RCC 7860 (cell line): ENCODE measurements around the gene EXOSC2.
A peak's percentile ranks its signal among the peaks of the same experiment; 100 is the strongest.

Experiments used
- DNase-seq: peaks from one replicate; pipeline ENCODE4 v3.0.0-alpha.2; 2015; ENCODE audit warnings: low spot score
- FAIRE-seq: peaks from 2 replicates; lab custom pipeline; 2012; peaks lifted over from hg19 to GRCh38; lab: Jason Lieb, UNC

The EXOSC2 gene, protein sequence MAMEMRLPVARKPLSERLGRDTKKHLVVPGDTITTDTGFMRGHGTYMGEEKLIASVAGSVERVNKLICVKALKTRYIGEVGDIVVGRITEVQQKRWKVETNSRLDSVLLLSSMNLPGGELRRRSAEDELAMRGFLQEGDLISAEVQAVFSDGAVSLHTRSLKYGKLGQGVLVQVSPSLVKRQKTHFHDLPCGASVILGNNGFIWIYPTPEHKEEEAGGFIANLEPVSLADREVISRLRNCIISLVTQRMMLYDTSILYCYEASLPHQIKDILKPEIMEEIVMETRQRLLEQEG

DNA sequence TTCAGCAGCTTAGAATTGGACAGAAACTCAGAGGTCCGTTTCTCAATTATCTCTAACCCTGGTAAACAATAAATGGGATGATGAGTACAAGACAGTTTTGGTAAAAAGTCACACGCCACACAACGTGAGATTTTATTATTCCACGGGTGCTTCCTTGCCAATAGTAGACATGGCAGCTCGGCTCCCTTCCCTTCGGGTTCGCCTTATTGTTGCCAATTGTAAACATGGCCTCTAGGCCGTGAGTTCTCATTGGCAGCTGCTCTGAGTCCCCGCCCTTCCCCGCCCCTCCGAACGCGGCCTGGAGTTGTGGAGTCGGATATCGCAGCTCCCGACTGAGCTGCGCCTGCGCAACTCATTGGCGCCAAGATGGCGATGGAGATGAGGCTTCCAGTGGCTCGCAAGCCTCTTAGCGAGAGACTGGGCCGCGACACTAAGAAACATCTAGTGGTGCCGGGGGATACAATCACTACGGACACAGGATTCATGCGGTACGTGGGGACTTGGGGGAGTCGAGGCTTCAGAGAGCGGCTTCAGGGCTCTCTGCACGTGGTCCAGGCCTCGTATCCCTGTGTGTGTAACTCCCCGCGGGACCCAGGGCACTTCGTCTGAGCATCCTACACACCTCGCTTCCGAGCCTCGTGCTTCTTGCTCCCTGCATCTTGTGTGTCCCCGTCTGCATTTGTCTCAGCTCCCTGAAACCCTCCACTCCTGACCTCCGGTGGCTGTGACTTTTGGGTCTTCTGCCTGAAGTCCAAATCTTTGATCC is at the start of gene EXOSC2:
Gene EXOSC2, plus strand, starts transcription at position 355 of the 766 bp plus-strand sequence. Its CDS starts 12 bp downstream, at position 367.
- peak; percentile 47 for FAIRE-seq

GRCh38 chr9:130651221-130651620 is 42.4 kb upstream of the EXOSC2 start:
- FAIRE-seq = no peak

More for the DNA sequence above, at the start of gene EXOSC2:
- DNase-seq = peak; percentile 93

GRCh38 chr9:130651752-130652151 is 41.8 kb upstream of the EXOSC2 start:
- FAIRE-seq = no peak

More at GRCh38 chr9:130651221-130651620, 42.4 kb upstream of the EXOSC2 start:
- DNase-seq = no peak

GRCh38 chr9:130654879-130655278 is 38.7 kb upstream of the EXOSC2 start:
- no peak for DNase-seq

More at GRCh38 chr9:130651752-130652151, 41.8 kb upstream of the EXOSC2 start:
- DNase-seq = no peak

DNA sequence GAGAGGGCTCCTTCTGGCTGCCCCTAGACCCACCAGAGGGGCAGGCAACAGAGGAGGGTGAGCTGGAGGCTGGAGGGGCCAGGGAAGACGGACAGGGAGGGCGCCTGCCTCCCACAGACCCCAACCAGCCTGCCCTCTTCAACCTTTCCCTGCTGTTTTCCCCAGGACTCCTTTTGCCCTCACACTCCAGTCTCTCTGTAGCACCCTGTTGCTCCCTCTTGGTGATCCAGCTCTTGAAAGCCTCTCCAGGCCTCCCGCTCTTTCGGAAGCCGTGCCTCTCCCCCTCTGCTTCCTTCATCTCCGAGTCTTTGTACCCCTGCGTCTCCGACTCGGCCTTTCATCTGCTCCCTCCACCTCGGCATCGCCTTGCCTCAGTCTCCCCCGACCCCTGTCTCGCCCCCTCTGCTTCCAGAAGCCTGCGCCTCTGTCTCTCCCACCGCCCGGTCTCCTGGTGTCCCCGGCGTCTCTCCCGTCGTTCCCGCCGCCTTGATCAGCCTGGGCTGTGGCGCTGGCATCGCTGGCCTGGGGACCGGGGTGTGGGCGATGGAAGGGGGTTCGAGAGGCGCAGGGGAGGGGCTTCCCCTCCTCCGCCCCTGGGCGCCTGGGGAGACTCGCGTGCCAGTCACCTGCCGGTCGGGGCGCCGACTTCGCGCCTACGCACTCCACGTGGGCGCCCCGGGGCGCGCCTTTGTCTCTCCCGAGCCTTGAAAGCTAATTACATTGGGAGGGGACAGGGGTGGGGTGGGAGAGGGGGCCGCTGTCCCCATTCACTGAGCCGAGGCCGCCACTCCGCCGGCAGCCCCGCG is 34.5 kb upstream of the EXOSC2 start:
- no peak for FAIRE-seq
- DNase-seq = no peak

More at GRCh38 chr9:130654879-130655278, 38.7 kb upstream of the EXOSC2 start:
- FAIRE-seq = no peak

DNA sequence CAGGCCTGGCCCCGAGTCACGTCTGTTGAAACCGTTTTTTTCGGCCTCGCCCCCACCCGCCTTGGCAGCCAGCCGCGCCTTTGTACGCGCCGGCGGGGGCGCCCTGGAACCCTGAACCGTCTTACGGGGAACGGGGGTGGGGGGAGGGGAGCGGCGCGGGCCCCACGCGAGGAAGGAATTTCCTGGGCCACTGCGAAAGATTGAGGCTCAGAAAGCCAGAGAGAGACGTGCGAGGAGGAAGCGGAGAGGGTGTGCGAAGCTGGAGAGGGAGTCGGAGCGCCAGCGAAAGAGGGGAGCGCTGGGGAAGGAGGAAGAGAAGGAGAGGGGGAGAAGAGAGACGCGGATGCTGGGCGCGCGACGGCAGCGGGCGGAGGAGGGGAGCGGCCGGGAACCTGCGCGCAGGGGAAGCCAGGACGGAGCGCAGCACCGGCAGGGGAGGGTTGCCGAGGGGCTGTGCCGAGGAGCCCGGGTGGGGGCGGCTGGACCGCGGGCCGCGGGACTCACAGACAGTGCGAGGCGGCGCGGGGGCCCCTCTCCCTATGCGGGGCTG is 33.8 kb upstream of the EXOSC2 start:
- DNase-seq (no peak), FAIRE-seq (no peak)

GRCh38 chr9:130660326-130660682 is 33.3 kb upstream of the EXOSC2 start:
- DNase-seq (no peak), FAIRE-seq (no peak)

- FAIRE-seq (no peak), DNase-seq (no peak)
These were observed 32.7 kb upstream of the EXOSC2 start for GRCh38 chr9:130660683-130661450.

- FAIRE-seq = no peak
- DNase-seq = no peak
These were observed 32.0 kb upstream of the EXOSC2 start for GRCh38 chr9:130661451-130662098.

DNA sequence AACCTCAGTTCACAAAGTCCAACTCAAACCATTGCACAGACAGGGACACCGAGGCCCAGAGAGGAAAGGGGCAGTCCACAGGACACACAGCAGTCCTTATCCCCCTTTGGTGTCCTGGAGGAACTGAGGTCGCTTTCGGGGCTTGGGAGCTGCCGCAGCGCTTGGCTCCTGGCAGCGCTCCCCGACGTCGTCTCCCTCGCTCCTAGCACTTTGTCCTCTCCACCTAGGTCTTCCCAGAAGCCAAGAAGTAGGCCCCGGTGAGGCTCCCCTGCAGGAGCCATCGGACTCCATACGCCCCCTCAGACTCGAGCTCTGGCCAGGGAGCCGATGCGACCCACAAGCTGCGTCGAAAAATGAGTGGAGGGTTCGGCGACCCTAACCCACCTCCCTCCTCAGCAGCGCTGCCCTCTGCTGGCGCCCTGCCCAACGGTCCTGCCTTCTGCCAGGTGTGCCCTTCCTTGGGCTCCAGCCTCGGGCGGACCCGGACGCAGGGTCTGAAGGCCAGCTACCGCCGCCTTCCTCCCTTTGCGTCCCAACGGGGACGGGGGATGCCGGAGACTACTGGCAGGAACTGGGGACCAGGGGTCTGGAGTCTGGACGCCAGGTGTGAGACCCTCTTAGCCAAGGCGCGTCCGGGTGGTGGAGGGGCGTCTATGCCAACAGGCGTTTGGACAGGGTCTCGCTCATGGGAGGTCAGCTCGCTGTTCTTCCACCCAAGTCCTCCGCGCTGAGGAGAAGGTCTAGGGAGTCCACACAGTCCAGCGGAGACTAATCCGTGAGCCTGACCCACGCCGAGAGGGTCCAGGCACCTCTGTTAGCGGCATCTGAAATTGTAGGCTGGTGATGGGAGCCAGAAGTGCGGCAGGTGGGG is 31.2 kb upstream of the EXOSC2 start:
- no peak for FAIRE-seq
- no peak for DNase-seq

DNA sequence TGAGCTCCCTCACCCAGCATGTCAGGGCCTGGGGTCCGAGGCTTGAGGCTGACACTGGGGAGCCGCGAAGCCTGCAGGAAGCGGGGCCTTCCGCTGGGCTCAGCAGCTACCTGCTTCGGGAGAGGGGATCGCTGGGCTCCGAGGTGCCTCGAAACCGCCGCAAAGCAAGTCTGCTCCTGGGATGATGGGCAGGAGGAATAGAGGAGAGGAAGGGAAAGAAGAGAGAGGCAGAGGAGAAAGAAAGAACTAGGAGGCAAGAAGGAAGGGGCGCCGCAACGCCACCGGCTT is 30.7 kb upstream of the EXOSC2 start:
- no peak for FAIRE-seq
- DNase-seq = no peak

DNA sequence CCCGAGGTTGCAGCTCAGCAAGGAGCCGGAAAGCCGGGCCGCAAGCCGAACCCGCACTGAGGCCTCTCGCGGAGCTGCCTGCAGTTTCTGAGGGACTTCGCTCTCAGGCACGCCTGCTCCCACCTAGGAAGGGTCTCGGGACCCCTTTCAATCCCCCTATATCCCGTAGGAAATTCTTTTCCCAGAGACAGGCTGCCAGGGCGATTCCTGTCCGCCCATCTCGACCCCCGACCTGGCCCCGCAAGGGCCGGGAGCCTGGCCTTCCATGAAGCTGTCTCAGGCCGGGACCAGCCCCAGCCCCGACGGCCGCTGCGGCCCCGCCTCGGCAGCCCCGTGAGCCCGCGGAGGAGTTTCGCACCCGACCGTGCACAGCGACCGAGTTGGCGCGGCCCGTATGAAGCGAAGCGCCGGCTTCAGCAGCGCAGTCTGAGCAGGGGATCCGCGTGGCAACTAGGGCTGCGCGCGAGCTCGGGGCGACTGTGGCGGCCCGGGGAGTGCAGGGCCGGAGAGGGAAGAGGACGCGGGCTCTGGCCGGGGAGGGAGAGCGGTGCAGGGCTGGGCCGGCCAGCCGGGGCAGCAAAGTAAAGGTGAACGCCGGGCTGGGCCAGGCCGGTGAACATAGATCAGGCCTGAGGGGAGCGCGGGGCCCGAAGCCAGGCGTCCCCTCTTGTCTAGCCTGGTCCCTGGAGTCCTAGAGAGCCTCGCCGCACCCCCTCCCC is 30.2 kb upstream of the EXOSC2 start:
- DNase-seq = no peak

DNA sequence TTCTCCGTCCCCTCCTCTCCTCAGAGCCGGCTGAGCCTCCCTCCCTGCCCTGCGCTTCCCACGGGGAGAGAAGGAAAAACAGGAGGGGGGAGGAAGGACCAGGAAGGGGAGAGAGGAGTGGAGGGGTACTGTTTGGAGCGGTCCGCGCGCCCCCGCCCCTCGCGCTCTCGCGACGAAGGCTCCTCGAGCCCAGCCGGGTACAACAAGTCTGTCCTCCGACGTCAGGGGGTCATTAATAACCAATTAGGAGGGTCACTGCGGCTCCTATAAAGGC is 29.7 kb upstream of the EXOSC2 start:
- FAIRE-seq (no peak), DNase-seq (no peak)

More for the DNA sequence above, 30.2 kb upstream of the EXOSC2 start:
- no peak for FAIRE-seq

GRCh38 chr9:130664251-130665028 is 29.1 kb upstream of the EXOSC2 start, which contains the start of gene PRDM12:
Gene PRDM12 (plus strand): TSS chr9:130664594. CDS start chr9:130664654, 60 bp downstream.
- FAIRE-seq = no peak
- no peak for DNase-seq

- no peak for FAIRE-seq
These were observed 28.6 kb upstream of the EXOSC2 start for GRCh38 chr9:130665029-130665430.

DNA sequence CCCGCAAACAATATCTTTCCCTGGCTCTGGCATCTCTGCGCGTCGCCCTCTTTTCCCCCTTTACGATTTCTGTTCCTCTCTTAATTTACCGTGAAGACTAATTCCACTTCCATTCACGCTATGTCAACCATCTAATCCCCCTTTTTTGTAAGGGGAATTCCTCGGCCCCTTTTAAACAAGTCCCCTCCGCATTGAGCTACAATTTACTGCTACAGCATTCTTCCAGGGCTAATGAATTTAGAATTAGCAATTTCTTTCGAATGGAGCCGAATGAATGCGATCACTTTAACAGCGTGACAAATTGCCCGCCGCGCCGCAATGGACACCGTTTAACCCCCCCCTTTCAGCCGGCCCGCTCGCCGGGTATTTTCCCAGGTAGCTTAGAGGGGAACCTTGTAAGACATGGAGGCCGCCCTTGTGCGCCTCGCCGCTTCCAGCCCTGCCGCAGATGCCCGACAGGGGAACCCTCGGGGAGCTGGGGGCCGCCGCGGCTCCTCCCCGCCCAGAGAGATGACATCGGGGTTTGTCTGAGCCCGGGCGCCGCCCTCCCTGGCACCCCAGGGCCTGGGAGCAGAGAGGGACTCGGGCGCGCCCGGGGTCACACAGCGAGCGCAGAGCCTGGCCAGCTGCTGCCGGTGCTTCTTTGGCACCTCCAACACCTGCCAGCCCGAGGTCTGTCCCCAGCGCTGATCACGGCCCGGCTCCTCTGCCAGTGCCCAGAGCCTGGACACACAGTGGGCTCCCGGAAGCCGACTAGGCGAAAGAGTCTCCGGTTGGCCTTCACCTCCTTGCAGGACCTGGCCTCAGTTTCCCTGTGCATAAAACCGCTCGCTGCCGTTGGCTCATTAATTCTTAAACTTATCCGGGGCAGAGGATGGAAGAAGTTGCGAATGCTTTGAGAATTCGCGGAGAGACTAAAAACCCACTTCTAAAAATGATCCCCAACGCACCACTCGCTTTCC is 27.9 kb upstream of the EXOSC2 start:
- FAIRE-seq (no peak), DNase-seq (no peak)

More at GRCh38 chr9:130665029-130665430, 28.6 kb upstream of the EXOSC2 start:
- DNase-seq = no peak
